HepG2 (cell line): ENCODE measurements around the gene RIPOR3. TPM values are rescaled to one million over a fixed set of nuclear protein-coding genes. Genes with fewer than 3 reads are reported as not detected.

ENCODE experiments used
- MXI1 ChIP-seq: IDR thresholded peaks from 3 replicates; pipeline ENCODE4 v1.6.1; 2012; ENCODE audit warnings: low read depth, low read length, inconsistent platforms, borderline replicate concordance
- RXRA ChIP-seq: sonication (generic); formaldehyde crosslinking; IDR thresholded peaks from 2 replicates; pipeline ENCODE4 v1.5.1; 2020; ENCODE audit warnings: missing genetic modification reagents
- ZBTB7B ChIP-seq: sonication (generic); formaldehyde crosslinking; IDR thresholded peaks from 2 replicates; pipeline ENCODE4 v1.4.0; 2020; ENCODE audit warnings: missing genetic modification reagents
- ZNF7 ChIP-seq: IDR thresholded peaks from 2 replicates; pipeline ENCODE4 v1.6.1; 2016; ENCODE audit warnings: missing biosample characterization, missing genetic modification reagents
- polyA plus RNA-seq, 8 experiments: library from polyadenylated mRNA; depleted of rRNA in 3 of 8; stranded (reverse) in 7 of 8; unstranded in 1 of 8; fragments of >200 nt; fragmentation: Illumina TruSeq in 4 of 8; extraction: Trizol in 4 of 8; gene quantifications; 2 replicates each; pipeline versions ENCODE4 v1.2.1 to v1.2.3, GENCODE V29; 2011 to 2016; ENCODE audit warnings: low read depth in 4 of 8, missing spikeins in 1 of 8, mixed read lengths in 1 of 8; ENCODE audit not compliant: insufficient read depth in 1 of 8
- total RNA-seq, 5 experiments: library from RNA; depleted of rRNA; stranded (reverse); fragments of >200 nt; fragmentation: Illumina TruSeq; extraction: Trizol; gene quantifications; 2 replicates each; pipeline ENCODE4 v1.2.3, GENCODE V29; 2016; ENCODE audit warnings: low read depth in 1 of 5
- TF ChIP-seq, protein P1 (sequence below): sonication (generic); formaldehyde crosslinking; IDR thresholded peaks from 2 replicates; pipeline ENCODE4 v1.4.0; 2020; ENCODE audit warnings: mild to moderate bottlenecking, missing genetic modification reagents
- TF ChIP-seq, protein P2 (sequence below): sonication (generic); formaldehyde crosslinking; IDR thresholded peaks from one replicate; pipeline ENCODE4 v1.5.1; 2020; ENCODE audit warnings: mild to moderate bottlenecking, missing genetic modification reagents; ENCODE audit errors: not compliant biosample characterization
- TF ChIP-seq, protein P3 (sequence below): sonication (generic); formaldehyde crosslinking; IDR thresholded peaks from 2 replicates; pipeline ENCODE4 v1.4.0; 2020; ENCODE audit warnings: mild to moderate bottlenecking, missing genetic modification reagents
- TF ChIP-seq, protein P4 (sequence below): sonication (generic); formaldehyde crosslinking; IDR thresholded peaks from 2 replicates; pipeline ENCODE4 v1.4.0; 2020; ENCODE audit warnings: missing genetic modification reagents

Gene RIPOR3
- total and polyA plus RNA-seq, 2 of the 13 experiments (the other 11 are each of a cell fraction or from before 2014, with no cell fraction given), result 0.18 TPM; not detected in 1

DNA sequence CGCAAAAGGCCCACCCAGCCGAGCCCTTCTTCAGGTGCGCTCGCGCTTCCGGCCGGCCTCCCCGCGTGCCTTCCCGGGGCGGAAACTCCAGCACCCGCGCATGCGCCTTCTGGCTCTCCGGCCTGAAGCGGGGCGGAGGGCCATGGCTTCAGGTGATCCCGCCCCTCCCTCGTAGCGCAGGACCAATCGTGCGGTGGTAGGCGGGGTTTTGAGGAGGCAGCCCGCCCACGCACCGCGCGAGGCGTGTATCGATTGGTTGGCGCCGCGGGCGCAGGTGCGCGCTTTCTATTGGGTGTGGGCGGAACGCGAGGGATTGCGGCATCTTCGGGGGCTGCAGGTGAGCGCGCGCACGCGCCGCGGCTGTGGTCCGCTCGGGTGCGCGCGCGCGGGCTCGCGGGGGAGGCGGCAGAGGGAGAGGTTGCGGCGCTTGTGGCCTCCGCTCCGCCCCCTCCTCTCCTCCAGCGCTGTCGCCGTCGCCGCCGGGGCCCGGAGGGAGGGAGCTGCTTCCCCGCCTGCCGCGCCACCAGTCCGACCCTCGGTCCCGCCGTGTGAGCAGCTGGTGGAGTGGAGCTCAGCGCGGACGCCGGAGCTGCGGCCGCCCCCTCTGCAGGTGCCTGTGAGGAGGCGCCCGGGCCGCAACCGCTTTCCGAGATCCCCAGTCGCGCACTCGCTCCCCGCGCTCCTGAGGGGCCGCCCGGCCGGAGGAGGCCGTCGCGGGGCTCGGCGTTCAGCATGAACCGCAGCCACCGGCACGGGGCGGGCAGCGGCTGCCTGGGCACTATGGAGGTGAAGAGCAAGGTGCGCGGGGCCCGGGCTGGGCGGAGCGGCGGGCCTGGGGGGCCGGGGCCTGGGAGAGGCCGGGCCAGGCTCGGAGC, 40.0 kb upstream of the RIPOR3 start, which contains the start of gene PARD6B (continued):
- TF ChIP-seq RXRA (CRISPR knock-in tag) (no peak), MXI1 (peak; percentile 76; the same call in 2 of the 3 replicates), ZNF7 (CRISPR knock-in tag) (no peak), ZBTB7B (CRISPR knock-in tag) (no peak; the same call in 1 of the 2 replicates)
- TF ChIP-seq, protein P1, sequence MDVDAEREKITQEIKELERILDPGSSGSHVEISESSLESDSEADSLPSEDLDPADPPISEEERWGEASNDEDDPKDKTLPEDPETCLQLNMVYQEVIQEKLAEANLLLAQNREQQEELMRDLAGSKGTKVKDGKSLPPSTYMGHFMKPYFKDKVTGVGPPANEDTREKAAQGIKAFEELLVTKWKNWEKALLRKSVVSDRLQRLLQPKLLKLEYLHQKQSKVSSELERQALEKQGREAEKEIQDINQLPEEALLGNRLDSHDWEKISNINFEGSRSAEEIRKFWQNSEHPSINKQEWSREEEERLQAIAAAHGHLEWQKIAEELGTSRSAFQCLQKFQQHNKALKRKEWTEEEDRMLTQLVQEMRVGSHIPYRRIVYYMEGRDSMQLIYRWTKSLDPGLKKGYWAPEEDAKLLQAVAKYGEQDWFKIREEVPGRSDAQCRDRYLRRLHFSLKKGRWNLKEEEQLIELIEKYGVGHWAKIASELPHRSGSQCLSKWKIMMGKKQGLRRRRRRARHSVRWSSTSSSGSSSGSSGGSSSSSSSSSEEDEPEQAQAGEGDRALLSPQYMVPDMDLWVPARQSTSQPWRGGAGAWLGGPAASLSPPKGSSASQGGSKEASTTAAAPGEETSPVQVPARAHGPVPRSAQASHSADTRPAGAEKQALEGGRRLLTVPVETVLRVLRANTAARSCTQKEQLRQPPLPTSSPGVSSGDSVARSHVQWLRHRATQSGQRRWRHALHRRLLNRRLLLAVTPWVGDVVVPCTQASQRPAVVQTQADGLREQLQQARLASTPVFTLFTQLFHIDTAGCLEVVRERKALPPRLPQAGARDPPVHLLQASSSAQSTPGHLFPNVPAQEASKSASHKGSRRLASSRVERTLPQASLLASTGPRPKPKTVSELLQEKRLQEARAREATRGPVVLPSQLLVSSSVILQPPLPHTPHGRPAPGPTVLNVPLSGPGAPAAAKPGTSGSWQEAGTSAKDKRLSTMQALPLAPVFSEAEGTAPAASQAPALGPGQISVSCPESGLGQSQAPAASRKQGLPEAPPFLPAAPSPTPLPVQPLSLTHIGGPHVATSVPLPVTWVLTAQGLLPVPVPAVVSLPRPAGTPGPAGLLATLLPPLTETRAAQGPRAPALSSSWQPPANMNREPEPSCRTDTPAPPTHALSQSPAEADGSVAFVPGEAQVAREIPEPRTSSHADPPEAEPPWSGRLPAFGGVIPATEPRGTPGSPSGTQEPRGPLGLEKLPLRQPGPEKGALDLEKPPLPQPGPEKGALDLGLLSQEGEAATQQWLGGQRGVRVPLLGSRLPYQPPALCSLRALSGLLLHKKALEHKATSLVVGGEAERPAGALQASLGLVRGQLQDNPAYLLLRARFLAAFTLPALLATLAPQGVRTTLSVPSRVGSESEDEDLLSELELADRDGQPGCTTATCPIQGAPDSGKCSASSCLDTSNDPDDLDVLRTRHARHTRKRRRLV, result no peak
- TF ChIP-seq, protein P2, sequence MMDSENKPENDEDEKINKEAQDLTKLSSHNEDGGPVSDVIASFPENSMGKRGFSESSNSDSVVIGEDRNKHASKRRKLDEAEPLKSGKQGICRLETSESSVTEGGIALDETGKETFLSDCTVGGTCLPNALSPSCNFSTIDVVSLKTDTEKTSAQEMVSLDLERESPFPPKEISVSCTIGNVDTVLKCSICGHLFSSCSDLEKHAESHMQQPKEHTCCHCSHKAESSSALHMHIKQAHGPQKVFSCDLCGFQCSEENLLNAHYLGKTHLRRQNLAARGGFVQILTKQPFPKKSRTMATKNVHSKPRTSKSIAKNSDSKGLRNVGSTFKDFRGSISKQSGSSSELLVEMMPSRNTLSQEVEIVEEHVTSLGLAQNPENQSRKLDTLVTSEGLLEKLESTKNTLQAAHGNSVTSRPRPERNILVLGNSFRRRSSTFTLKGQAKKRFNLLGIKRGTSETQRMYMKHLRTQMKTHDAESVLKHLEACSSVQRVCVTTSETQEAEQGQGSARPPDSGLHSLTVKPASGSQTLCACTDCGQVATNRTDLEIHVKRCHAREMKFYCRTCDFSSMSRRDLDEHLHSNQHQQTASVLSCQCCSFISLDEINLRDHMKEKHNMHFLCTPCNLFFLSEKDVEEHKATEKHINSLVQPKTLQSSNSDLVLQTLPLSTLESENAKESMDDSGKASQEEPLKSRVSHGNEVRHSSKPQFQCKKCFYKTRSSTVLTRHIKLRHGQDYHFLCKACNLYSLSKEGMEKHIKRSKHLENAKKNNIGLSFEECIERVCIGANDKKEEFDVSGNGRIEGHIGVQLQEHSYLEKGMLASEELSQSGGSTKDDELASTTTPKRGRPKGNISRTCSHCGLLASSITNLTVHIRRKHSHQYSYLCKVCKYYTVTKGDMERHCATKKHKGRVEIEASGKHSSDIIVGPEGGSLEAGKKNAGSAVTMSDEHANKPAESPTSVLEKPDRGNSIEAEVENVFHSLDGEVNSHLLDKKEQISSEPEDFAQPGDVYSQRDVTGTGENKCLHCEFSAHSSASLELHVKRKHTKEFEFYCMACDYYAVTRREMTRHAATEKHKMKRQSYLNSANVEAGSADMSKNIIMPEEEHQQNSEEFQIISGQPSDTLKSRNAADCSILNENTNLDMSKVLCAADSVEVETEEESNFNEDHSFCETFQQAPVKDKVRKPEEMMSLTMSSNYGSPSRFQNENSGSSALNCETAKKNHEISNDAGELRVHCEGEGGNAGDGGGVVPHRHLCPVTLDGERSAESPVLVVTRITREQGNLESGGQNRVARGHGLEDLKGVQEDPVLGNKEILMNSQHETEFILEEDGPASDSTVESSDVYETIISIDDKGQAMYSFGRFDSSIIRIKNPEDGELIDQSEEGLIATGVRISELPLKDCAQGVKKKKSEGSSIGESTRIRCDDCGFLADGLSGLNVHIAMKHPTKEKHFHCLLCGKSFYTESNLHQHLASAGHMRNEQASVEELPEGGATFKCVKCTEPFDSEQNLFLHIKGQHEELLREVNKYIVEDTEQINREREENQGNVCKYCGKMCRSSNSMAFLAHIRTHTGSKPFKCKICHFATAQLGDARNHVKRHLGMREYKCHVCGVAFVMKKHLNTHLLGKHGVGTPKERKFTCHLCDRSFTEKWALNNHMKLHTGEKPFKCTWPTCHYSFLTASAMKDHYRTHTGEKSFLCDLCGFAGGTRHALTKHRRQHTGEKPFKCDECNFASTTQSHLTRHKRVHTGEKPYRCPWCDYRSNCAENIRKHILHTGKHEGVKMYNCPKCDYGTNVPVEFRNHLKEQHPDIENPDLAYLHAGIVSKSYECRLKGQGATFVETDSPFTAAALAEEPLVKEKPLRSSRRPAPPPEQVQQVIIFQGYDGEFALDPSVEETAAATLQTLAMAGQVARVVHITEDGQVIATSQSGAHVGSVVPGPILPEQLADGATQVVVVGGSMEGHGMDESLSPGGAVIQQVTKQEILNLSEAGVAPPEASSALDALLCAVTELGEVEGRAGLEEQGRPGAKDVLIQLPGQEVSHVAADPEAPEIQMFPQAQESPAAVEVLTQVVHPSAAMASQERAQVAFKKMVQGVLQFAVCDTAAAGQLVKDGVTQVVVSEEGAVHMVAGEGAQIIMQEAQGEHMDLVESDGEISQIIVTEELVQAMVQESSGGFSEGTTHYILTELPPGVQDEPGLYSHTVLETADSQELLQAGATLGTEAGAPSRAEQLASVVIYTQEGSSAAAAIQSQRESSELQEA (CRISPR knock-in tag), result peak; percentile 99
- TF ChIP-seq, protein P3, sequence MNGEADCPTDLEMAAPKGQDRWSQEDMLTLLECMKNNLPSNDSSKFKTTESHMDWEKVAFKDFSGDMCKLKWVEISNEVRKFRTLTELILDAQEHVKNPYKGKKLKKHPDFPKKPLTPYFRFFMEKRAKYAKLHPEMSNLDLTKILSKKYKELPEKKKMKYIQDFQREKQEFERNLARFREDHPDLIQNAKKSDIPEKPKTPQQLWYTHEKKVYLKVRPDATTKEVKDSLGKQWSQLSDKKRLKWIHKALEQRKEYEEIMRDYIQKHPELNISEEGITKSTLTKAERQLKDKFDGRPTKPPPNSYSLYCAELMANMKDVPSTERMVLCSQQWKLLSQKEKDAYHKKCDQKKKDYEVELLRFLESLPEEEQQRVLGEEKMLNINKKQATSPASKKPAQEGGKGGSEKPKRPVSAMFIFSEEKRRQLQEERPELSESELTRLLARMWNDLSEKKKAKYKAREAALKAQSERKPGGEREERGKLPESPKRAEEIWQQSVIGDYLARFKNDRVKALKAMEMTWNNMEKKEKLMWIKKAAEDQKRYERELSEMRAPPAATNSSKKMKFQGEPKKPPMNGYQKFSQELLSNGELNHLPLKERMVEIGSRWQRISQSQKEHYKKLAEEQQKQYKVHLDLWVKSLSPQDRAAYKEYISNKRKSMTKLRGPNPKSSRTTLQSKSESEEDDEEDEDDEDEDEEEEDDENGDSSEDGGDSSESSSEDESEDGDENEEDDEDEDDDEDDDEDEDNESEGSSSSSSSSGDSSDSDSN (CRISPR knock-in tag), result peak; percentile 99
- TF ChIP-seq, protein P4, sequence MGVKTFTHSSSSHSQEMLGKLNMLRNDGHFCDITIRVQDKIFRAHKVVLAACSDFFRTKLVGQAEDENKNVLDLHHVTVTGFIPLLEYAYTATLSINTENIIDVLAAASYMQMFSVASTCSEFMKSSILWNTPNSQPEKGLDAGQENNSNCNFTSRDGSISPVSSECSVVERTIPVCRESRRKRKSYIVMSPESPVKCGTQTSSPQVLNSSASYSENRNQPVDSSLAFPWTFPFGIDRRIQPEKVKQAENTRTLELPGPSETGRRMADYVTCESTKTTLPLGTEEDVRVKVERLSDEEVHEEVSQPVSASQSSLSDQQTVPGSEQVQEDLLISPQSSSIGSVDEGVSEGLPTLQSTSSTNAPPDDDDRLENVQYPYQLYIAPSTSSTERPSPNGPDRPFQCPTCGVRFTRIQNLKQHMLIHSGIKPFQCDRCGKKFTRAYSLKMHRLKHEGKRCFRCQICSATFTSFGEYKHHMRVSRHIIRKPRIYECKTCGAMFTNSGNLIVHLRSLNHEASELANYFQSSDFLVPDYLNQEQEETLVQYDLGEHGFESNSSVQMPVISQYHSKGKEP, result no peak; the same call in 1 of the 2 replicates
